ENCODE measurements around the gene WDR70. TPM values are rescaled to one million over a fixed set of nuclear protein-coding genes. Genes with fewer than 3 reads are reported as not detected.
"Not testable (repeated sequence)": the region's sequence is repeated elsewhere in the genome, so short reads cannot be mapped to it uniquely, and the experiment has no call there.

WDR70 gene
- total and polyA plus RNA-seq, 3 donors from 2014 or later, result 25.3 to 27.6 (median 25.5) TPM

GRCh38 chr5:37645707-37646106 is 266.6 kb downstream of the WDR70 start:
- no peak overlapping the region for H3K27ac ChIP-seq
- no peaks in the 10 kb centered on the region for H3K36me3 ChIP-seq (ENCODE audit: low read depth, missing control alignments)
- intact Hi-C loops (cut with DNase I; ENCODE audit: low total_unique reads), result no loop called here
- 89 to 95% methylated on average over 1 of the region's 1 CpG for WGBS, 2 donors
- H3K4me3 ChIP-seq, result no peak overlapping the region
- DNase-seq, result no peak
- no peaks in the 10 kb centered on the region for H3K4me1 ChIP-seq
- H3K9me3 ChIP-seq, result no peaks in the 10 kb centered on the region
- no peaks in the 10 kb centered on the region for H3K27me3 ChIP-seq
- no peak for TF ChIP-seq POLR2A (IDR thresholded peaks at IDR 0.05)
- TF ChIP-seq CTCF (IDR thresholded peaks at IDR 0.05), result no peak

- H3K27ac ChIP-seq; H3K27me3 ChIP-seq; DNase-seq; H3K9me3 ChIP-seq; H3K4me3 ChIP-seq; H3K4me1 ChIP-seq; H3K36me3 ChIP-seq (ENCODE audit: low read depth, missing control alignments); intact Hi-C loops (cut with DNase I; ENCODE audit: low total_unique reads): not testable (repeated sequence)
- WGBS, 2 donors, result 93 to 100% methylated on average over 1 of the region's 1 CpG
Measured at GRCh38 chr5:37654566-37654965, 275.4 kb downstream of the WDR70 start.

GRCh38 chr5:37657046-37657445 is 277.9 kb downstream of the WDR70 start:
- no peaks in the 10 kb centered on the region for H3K27me3 ChIP-seq
- no peak overlapping the region for H3K4me3 ChIP-seq
- H3K27ac ChIP-seq, result no peak overlapping the region
- H3K9me3 ChIP-seq, result no peaks in the 10 kb centered on the region
- 68 to 75% methylated on average over 4 of the region's 4 CpGs for WGBS, 2 donors
- no peaks in the 10 kb centered on the region for H3K36me3 ChIP-seq (ENCODE audit: low read depth, missing control alignments)
- intact Hi-C loops (cut with DNase I; ENCODE audit: low total_unique reads), result no loop called here
- DNase-seq, result no peak
- TF ChIP-seq CTCF (IDR thresholded peaks at IDR 0.05), result no peak
- no peak for TF ChIP-seq POLR2A (IDR thresholded peaks at IDR 0.05)
- H3K4me1 ChIP-seq, result no peaks in the 10 kb centered on the region

GRCh38 chr5:37658440-37658839 is 279.3 kb downstream of the WDR70 start:
- DNase-seq, result no peak
- Histone ChIP-seq H3K4me3 (no peak overlapping the region), H3K9me3 (no peaks in the 10 kb centered on the region), H3K27ac (no peak overlapping the region), H3K36me3 (ENCODE audit: low read depth, missing control alignments) (no peaks in the 10 kb centered on the region), H3K4me1 (no peaks in the 10 kb centered on the region), H3K27me3 (no peaks in the 10 kb centered on the region)
- TF ChIP-seq POLR2A (IDR thresholded peaks at IDR 0.05), result no peak
- TF ChIP-seq CTCF (IDR thresholded peaks at IDR 0.05), result no peak
- intact Hi-C loops (cut with DNase I; ENCODE audit: low total_unique reads), result no loop called here
- 79 to 85% methylated on average over 2 of the region's 2 CpGs for WGBS, 2 donors

- H3K27me3 ChIP-seq, result no peaks in the 10 kb centered on the region
- no peak overlapping the region for H3K4me3 ChIP-seq
- intact Hi-C loops (cut with DNase I; ENCODE audit: low total_unique reads), result no loop called here
- H3K27ac ChIP-seq, result no peak overlapping the region
- TF ChIP-seq POLR2A (IDR thresholded peaks at IDR 0.05), result no peak
- no peaks in the 10 kb centered on the region for H3K36me3 ChIP-seq (ENCODE audit: low read depth, missing control alignments)
- no peaks in the 10 kb centered on the region for H3K9me3 ChIP-seq
- DNase-seq, result no peak
- H3K4me1 ChIP-seq, result no peaks in the 10 kb centered on the region
Measured at GRCh38 chr5:37660319-37660718, 281.2 kb downstream of the WDR70 start.

- Histone ChIP-seq H3K9me3 (no peaks in the 10 kb centered on the region), H3K4me1 (no peaks in the 10 kb centered on the region), H3K36me3 (ENCODE audit: low read depth, missing control alignments) (no peaks in the 10 kb centered on the region), H3K27me3 (no peaks in the 10 kb centered on the region), H3K27ac (no peak overlapping the region), H3K4me3 (no peak overlapping the region)
- intact Hi-C loops (cut with DNase I; ENCODE audit: low total_unique reads), result no loop called here
- TF ChIP-seq CTCF (IDR thresholded peaks at IDR 0.05), result no peak
- no peak for TF ChIP-seq POLR2A (IDR thresholded peaks at IDR 0.05)
- 51 to 66% methylated on average over 5 of the region's 5 CpGs for WGBS, 2 donors
- no peak for DNase-seq
Measured at GRCh38 chr5:37661227-37661920, 282.3 kb downstream of the WDR70 start.
